NCI-H2196 (cell line): ENCODE measurements around the gene TENM4.

Experiments
- DNase-seq: peaks from one replicate; lab custom pipeline; 2025; ENCODE audit not compliant: unreplicated experiment; lab: John Stamatoyannopoulos, UW

TENM4 gene

GRCh38 chr11:78783301-78783700 lies 657.5 kb downstream of the TENM4 start:
- no peak for DNase-seq

GRCh38 chr11:78782725-78783124 lies 658.1 kb downstream of the TENM4 start:
- DNase-seq = no peak

DNA sequence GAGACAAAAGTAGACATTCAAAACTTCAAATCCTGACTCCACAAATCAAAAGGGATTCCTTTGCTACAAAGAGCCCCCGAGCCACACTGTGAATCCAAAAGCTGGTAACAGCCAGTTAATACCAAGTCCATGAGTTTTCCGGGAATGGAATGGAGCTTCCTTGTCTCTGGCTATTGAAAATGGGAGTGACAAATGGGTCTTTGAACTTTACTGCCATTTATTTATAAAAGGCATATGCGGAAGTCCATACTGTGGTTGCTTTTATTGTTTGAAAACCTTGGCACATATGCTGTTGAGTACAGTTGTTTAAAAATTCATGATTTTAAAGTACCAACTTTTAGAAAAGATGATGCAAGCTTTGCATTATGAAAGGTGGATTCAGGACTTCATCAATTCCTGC lies 659.9 kb downstream of the TENM4 start:
- DNase-seq = no peak

DNA sequence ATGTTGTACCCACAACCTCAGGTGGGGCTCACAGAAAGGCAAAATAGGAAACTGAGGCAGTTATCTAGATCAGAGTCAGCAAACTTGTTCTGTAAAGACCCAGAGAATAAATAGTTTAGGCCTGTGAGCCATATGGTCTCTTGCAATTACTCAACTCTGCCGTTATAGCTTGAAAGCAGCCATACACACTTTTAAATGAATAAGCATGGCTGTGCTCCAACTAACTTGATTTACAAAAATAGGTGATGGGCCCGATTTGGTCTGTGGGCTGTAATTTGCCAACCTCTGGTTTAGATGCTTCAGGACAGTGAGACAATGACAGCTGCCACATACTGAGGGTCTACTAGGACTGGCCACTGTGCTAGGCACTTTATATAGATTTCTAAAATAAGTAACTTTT lies 667.3 kb downstream of the TENM4 start:
- DNase-seq = no peak

DNA sequence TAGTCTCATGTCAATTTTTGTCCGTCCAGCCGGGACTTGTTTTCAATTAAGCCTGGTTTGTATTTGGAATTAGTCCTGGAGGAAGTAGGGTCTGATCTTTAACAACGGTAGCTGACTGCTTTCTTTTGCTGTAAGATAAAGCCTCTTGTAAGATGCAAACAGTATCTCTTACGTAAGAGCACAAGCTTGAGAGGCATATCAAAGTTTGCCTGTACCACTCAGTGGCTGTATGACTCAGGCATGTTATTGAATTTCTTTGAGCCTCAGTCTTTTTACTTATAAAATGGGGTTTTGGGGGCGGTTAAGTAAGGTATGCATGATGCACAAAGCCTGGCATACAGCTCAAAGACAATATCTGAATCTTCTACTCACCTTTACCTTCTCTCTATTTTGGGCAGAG lies 667.8 kb downstream of the TENM4 start:
- no peak for DNase-seq

DNA sequence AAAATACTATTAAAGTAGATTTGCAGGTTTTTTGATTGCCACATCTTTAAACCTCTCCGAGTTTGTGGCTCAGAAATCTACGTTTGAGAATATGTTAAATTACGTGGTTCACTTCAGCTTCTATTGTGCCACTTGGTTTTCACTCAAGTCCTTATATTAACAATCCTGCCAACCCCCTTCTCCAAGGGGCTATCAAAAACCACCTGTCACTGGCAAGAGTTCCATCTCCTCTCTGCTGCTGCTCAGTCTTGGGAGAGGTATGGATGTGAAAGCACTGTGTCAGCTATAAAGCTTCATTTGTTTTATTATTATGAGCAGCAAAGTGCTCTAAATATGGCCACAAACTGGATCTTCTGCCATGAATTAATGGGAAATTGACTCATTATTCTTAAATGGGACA lies 668.6 kb downstream of the TENM4 start:
- no peak for DNase-seq

DNA sequence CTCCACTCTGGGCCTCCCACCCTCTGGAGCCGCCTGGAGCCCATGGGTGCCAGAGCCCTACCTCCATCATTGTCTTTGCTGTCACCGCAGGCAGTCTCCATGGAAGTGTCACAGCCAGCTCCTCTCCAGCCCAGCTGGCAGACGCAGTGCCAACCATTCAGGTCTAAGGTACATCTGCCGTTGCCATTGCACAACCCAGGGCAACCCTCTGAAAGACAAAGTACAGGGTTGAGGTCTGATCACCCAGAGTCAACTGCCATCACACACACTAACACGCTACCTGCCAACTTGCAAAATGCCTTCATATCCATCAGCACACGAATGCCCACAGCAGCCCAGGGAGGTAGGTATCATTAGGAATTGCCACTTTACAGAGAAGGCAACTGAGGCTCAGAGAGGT lies 669.9 kb downstream of the TENM4 start:
- no peak for DNase-seq

DNA sequence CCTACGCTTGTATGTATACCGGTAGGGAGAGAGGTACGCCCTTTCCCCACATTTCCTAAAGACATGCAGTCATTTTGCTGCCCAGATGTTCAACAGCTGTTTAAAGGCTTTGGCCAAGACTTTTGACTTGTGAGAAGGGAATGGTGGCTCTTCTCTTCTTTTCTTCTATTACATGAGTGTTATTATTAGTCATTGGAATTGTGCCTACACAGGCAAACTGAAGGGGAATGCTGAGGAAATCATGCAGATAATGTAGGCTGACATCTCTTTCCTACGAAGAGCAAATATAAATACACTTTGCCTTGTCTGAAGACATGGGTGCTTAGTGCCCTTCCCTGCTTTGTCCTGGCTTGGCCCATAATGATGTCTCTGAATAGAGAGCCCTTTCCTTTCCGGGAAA lies 671.9 kb downstream of the TENM4 start:
- DNase-seq = no peak

GRCh38 chr11:78768345-78768744 lies 672.5 kb downstream of the TENM4 start:
- DNase-seq = no peak

- no peak for DNase-seq
These were observed 673.5 kb downstream of the TENM4 start for GRCh38 chr11:78767027-78767932.

GRCh38 chr11:78764946-78765345 lies 675.9 kb downstream of the TENM4 start:
- DNase-seq = no peak

DNA sequence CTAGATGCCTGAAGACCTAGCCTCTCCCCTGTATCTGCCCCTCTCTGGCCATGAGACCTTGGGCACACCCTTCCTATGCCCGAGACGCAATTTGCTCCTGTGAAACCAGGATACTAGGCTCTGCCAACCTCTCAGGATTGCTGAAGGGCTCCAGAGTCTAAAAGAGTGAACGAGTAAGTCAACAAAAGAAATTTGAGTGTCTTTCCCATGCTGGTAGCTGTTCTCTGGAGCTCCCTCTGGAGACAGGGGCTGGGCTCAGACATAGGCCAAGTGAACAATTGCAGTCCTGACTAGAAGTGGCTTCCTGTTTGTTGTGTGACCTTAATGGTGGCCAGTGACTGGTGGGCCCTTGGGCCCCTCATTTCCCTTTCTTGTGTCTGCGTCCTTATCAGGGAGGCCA lies 677.2 kb downstream of the TENM4 start:
- DNase-seq = no peak

DNA sequence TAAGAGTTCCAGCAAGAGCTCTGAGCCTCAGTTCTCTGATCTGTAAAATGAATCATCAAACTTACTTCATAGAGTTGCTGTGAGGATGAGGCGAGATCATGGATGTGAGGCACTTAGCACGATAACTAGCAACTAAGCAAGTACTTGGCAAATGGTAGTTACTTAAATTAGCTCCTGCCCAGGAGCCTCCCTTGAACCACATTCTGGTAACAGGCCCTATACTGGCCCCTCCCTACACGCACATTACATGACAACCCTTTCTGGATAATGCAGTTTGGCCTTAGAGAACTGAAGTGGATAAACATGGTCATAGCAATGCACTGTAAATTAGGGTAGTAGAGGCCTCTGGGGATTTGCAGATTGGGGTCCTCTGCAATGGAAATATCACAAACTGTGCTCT lies 678.7 kb downstream of the TENM4 start:
- no peak for DNase-seq

DNA sequence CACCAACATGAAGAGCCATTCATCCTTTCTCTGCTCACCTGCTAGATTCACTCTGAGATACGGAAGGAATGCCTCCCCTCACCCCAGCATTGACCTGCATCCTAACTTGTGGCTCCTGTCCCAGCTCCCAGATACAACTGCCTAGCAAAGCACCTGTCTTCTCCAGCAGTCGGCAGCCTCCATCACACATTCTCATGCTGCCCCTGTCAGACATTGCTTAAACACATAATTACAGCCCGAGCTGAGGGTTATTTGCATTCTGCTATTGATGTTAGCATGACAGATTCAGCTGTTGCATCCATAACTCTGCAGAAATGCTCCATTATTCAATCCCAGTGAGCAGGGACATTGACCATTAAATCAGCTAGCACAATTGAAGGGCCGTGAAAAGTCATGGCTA lies 681.8 kb downstream of the TENM4 start:
- DNase-seq = no peak

DNA sequence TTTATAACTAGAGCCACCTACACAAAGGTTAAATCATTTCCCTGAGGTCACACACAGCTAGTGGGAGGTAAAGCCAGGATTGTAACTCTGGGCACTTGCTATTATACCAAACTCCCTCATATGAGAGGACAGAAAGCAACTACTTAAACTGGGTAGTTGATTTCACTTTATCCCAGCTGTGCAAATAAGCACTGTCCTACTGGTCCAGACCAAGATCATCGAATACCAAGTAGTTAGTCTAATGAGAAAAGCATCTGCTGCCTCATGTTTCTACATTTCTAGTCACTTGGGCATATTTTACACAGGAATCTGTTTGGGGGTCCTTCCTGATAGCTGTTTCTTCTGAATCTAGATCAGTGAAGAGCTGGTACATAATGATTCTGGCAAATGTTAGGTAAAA lies 687.5 kb downstream of the TENM4 start:
- DNase-seq = no peak

DNA sequence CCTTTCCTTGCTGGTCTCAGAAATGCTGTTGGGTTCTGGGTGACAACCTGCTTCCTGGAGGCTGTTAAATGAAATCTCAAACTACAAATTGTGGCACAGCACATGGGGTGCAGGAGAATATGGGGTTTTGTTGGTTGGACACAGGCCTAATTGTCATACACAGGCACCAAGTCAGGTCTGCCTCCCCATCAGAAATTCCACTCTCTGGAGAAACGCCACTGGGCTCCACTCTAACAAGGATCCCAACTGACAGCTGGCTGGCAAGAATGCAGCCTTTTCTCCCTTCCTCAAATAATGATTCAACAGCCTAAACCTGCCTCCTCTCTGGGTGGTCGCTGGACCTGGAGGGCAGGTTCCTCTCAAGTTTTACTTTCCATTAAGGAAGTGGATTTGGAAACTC lies 688.3 kb downstream of the TENM4 start:
- DNase-seq = no peak

DNA sequence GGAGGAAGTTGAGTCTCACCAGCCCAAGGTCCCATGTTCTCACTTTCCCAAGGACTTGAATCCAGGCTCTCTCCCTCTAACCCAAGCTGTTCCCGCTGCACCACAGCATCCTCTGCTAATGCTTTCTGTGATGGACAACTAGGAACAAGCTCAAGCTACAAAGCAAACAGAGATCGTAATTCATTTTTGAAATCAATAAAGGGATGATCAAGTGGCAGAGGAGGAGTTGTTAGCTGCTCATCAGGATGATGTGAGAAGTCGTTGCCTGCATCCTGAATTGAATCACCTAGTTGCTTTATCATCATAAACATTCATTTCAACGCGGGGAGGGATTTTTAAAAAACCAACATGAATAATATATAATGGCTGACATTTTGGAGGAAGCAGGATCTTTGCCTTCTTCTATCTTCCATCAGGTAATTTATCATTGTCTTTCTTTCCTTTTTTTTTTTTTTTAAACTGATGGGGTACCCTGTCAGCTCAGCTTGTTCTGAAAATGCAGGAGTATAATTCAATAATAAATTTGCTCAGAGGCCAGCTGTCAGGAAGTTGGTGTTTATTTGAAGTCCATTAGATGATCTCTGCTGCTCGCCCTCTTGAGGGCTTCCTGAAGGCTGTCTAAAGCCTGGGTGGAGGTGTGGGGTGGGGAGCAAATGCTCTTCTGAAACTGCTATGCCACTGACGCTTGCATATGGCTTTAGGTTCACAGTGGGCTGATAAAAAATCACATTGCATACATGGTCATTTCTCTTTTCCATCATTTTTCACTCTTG lies 691.7 kb downstream of the TENM4 start:
- no peak for DNase-seq

- DNase-seq = no peak
These were observed 695.9 kb downstream of the TENM4 start for GRCh38 chr11:78744949-78745348.

- DNase-seq = no peak
These were observed 696.6 kb downstream of the TENM4 start for GRCh38 chr11:78744202-78744601.

GRCh38 chr11:78742430-78742829 lies 698.4 kb downstream of the TENM4 start:
- DNase-seq = peak; percentile 84

- no peak for DNase-seq
These were observed 699.1 kb downstream of the TENM4 start for GRCh38 chr11:78741741-78742140.
